ENCODE data around the gene CLASP1.

DNA sequence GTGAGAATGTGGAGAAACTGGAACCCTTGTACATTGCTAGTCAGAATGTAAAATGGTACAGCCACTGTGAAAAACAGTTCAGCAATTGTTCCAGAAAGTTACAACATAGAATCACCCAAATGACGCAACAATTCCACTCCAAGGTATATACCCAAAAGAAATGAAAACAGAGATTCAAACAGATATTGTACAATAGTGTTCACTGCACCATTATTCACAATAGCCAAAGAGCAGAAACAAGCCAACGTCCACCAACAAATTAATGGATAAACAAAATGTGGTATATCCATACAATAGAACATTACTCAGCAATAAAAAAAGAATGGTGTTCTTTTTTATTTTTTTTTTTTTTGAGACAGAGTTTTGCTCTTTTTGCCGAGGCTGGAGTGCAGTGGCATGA lies 10.9 kb downstream of the CLASP1 start:
- TF ChIP-seq, protein P1, sequence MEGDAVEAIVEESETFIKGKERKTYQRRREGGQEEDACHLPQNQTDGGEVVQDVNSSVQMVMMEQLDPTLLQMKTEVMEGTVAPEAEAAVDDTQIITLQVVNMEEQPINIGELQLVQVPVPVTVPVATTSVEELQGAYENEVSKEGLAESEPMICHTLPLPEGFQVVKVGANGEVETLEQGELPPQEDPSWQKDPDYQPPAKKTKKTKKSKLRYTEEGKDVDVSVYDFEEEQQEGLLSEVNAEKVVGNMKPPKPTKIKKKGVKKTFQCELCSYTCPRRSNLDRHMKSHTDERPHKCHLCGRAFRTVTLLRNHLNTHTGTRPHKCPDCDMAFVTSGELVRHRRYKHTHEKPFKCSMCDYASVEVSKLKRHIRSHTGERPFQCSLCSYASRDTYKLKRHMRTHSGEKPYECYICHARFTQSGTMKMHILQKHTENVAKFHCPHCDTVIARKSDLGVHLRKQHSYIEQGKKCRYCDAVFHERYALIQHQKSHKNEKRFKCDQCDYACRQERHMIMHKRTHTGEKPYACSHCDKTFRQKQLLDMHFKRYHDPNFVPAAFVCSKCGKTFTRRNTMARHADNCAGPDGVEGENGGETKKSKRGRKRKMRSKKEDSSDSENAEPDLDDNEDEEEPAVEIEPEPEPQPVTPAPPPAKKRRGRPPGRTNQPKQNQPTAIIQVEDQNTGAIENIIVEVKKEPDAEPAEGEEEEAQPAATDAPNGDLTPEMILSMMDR (IDR thresholded peaks at IDR 0.05) = no peak
- TF ChIP-seq EZH2 (IDR thresholded peaks at IDR 0.05) = no peak
- no peak for TF ChIP-seq EZH2phosphoT487 (IDR thresholded peaks at IDR 0.05)
